GM19463 (cell line): ENCODE measurements around the gene ENAM.
"Not testable (repeated sequence)": the region's sequence is repeated elsewhere in the genome, so short reads cannot be mapped to it uniquely, and the experiment has no call there.

Source experiments
- ATAC-seq: cut with Tn5 transposase; IDR thresholded peaks from one replicate; pipeline ENCODE4 v1.9.1; 2021; ENCODE audit warnings: mild to moderate bottlenecking, moderate library complexity; ENCODE audit not compliant: unreplicated experiment

ENAM gene

DNA sequence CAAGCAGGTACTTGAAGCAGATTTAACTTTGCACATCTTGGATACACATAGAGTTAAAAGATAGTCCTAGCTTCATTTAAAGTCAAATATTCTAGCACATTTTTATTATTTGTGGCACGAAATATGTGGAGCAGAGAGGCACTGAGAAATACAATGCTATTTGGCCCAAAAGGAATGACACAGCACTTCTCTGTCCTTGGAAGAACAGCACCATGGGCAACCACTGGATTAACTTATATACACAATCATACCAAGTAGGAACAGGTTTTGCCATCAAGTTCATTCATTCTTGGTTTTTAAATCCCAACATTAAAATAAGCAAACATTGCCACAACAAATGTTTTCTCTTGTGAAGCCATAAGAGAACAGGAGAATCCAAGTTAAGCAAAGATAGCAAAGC lies 924 bp upstream of the ENAM start:
- no peak for ATAC-seq

DNA sequence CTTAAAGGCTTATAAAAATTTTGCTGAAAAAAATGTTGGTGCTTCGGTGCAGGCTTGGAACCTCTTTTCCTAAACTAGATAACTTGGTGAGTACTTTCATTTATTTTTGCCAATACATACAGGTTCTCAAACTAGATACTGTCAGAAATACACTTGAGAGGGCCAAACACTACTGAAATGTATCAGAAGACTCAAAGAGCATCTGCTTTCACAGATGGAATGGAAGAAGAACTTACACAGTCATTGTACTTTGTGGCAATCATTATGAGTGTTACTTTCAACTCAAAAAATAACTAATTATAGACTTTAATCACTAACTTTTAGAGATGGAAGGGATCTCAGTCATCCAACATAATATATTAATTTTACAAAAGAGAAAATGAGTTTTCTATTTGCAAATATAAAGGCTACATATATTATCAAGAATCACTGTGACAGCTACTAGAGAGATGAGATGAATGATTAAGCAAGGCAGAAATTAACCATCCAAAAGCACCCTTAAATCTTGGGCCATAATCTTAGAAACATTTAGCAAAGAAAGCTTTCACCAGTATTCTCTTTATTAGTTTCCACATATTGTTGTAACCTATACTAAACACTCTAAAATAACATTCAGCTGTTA lies 1.0 kb downstream of the ENAM start:
- peak; percentile 74 for ATAC-seq

GRCh38 chr4:70630162-70630561 lies 1.6 kb downstream of the ENAM start:
- ATAC-seq: no peak

- ATAC-seq: no peak
Observed at GRCh38 chr4:70632028-70632427, 3.5 kb downstream of the ENAM start.

- ATAC-seq: no peak
Observed at GRCh38 chr4:70634482-70634881, 5.9 kb downstream of the ENAM start.

- peak; percentile 69 for ATAC-seq
Observed at GRCh38 chr4:70637239-70637913, 8.8 kb downstream of the ENAM start.

DNA sequence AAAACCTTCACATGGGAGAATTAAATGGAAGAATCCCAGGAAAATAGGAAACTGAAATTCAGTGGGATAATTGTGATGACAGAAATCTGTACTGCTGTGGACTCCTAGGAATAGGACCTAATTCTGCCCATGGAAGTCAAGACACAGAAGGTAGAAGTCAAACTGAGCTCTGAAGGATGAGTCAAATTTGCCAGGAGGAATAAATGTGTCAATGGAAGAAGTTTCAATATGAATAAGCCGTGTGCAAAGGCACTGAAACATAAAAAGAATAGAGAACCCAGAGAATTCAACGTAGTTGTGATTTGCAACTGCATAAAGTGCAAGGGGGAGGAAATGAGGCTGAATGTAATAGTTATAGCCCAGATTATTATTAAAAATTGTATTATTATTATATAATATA lies 11.6 kb downstream of the ENAM start:
- peak; percentile 60 for ATAC-seq

- not testable (repeated sequence) for ATAC-seq
Observed at GRCh38 chr4:70650741-70651140, 22.2 kb downstream of the ENAM start.

- ATAC-seq: no peak
Observed at GRCh38 chr4:70651864-70652506, 23.4 kb downstream of the ENAM start.

DNA sequence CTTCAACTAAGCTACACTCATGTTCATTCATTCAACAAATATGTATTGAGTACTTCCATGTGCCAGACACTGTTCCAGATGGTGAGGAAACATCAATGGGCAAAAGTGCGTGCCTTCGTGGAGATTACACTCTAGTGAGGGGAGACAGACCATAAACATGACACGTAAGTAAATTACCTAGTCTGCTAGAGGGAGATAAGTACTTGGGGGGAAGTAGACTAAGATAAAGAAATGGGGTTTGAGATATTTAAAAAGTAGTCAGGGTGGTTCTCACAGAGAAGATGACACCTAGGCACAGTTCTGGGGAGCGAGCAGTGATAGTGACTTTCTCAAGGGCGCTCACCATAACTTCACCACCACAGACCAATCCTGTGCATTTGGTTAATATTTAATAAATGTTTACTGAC lies 26.1 kb downstream of the ENAM start:
- ATAC-seq: peak; percentile 62

- no peak for ATAC-seq
Observed at GRCh38 chr4:70657326-70657725, 28.8 kb downstream of the ENAM start.

DNA sequence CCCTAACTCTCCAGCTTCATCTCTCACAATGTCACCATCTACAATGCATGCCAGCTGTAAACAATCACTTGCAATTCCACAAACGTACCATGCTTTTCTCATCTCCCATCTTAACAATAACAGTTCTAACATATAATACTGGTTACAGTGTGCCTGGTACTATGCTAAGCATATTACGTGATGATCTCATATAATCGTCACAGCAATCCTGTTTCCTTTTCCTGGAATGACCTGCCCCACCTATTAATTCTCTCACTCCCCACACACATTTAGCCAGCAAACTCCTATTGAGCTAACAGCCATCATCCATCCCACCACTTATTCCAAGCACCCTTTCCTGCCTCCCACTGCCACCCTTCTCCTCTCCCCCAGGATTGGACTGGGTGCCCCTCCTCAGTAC lies 29.9 kb downstream of the ENAM start:
- ATAC-seq: no peak

DNA sequence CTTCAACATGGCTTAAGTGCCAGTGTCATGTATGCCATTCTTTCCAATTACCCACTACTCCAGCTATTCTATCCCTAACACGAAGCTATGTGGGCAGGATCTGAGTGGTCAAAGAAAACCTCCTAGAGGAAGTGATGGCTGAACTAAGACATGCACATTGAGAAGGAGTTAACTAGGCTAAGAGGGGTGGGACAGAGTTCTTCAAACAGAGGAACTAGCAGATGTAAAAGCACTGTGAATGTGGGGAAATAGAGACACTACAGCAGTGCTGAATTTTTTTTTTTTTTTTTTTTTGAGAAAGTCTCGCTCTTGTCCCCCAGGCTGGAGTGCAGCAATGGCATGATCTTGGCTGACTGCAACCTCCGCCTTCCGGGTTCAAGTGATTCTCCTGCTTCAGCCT lies 31.6 kb downstream of the ENAM start:
- ATAC-seq: no peak

GRCh38 chr4:70661309-70661922 lies 32.9 kb downstream of the ENAM start:
- peak; percentile 82 for ATAC-seq

- ATAC-seq: peak; percentile 49
Observed at GRCh38 chr4:70666369-70666768, 37.8 kb downstream of the ENAM start, which contains the start of gene JCHAIN. Gene JCHAIN (minus strand): TSS chr4:70666508. CDS start chr4:70666490, 18 bp downstream.

- peak; percentile 38 for ATAC-seq
Observed at GRCh38 chr4:70667740-70668535, 39.4 kb downstream of the ENAM start.

GRCh38 chr4:70670332-70671014 lies 41.9 kb downstream of the ENAM start:
- no peak for ATAC-seq

DNA sequence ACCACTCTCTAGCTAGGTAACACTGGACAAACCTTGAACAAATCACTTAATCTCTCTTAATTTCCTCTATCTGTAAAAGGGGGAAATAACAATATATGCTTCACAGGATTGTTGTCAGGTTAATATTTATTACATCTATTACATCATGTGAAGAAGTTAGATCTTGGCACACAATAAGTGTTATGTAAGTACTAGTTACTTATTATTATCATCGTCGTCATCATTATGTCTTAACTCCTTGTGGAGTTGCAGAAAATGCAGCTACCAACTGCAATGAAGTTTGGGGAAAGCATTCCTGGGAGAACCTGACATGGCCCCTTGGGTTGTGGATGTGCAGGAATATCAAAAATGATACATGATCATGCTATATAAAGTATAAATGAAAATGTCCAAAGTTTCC lies 42.5 kb downstream of the ENAM start:
- no peak for ATAC-seq

DNA sequence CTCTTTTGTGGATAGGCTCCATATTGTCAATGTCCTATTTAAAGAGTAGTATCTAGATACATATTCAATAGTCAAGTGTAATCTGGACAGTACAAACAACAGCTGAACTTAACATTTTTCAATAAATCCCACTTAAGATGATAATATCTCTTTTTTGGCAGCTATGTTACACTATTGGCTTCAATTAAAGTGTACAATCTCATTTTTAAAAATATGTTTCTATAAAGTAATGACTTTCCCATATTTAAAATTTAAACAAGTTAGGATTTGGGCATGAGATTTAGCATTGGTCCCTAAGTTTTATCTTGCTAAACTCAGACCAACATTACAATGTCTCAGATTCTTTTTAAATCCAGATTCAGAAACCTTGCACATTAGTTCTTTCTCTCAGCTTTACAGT lies 45.6 kb downstream of the ENAM start:
- ATAC-seq: no peak

DNA sequence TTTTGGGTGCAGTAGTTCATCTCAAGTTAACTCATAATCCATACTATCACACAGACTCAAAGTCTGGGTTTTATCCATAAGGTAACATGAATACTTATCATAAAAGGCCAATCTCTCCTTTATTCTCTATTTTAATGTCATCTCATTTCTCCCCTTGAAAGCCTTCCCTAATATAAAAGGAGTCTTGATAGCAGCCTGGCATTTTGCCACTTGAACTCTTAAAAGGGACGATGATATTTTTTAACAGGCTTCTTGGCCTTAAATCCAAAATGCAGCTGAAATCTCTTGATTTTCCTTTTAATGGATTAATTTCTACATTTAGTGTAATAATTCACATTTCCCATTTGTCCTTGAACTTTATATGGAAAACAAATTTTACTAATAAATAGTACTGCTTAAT lies 46.2 kb downstream of the ENAM start:
- no peak for ATAC-seq
